HG03521 (cell line): ENCODE data around the gene CSMD2.

Experiments
- ATAC-seq: cut with Tn5 transposase; IDR thresholded peaks from one replicate; pipeline ENCODE4 v1.9.1; 2021; ENCODE audit warnings: mild to moderate bottlenecking, moderate library complexity; ENCODE audit not compliant: unreplicated experiment

Gene CSMD2

DNA sequence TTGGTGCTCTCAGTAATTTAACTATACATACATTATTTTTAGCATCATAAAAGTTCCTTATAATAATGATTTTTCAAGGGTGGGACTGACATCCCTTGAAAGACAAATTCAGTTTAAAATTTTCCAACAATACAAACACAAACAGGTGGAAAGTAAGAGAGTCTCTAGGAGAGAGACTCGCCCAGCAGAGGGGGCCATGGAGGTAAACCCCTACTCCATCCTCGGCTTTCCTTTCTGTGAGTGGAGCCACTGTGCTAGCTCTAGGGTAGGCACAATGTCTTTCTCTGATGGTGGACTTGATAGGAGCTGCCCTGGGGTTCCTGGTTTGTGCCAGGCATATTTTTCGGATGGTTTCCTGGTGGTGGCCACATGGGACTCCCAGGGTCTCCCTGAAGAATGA, 8.3 kb downstream of the CSMD2 start:
- no peak for ATAC-seq

- no peak for ATAC-seq
Observed at GRCh38 chr1:34155860-34156259, 9.2 kb downstream of the CSMD2 start.

- no peak for ATAC-seq
Observed at GRCh38 chr1:34153246-34153645, 11.8 kb downstream of the CSMD2 start.

DNA sequence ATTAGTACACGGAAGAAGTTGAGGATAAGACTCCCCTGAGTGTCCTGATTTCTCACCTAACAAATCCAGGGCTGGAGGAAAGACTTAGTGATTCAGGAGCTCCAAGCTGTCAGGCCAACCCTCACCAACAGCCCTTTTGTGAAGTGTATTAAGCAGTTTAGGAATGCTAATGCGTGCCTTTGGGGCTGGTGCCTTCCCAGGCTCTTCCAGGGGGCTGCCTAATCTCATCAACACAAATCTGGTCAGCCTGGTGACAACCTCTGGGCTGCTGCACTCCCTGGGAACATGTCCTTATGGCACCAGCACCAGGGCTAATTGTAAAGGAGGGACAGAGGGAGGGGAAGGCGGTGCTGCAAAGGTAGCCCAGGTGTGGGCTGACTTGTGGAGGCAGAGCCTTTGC, 15.5 kb downstream of the CSMD2 start:
- ATAC-seq: no peak

GRCh38 chr1:34147301-34147700, 17.7 kb downstream of the CSMD2 start:
- no peak for ATAC-seq

DNA sequence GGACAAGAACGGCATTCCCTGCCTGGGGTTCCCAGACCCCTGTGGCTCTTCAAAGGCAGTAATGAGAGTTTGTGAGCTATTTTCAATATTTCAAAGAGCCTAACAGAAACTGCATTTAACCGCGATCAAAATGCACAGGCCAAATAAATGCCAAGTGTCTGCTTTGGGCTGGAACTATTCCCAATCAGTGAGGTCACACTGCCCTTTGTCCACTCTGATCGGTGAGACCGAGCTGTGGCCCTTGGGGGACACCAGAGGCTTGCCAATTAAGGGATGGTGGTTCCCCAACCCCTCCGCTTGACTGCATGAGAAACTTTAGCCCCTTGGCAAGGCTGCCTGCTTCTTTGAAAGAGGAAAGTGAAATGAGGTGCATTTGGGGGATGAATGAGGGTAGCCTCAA, 20.3 kb downstream of the CSMD2 start:
- no peak for ATAC-seq

DNA sequence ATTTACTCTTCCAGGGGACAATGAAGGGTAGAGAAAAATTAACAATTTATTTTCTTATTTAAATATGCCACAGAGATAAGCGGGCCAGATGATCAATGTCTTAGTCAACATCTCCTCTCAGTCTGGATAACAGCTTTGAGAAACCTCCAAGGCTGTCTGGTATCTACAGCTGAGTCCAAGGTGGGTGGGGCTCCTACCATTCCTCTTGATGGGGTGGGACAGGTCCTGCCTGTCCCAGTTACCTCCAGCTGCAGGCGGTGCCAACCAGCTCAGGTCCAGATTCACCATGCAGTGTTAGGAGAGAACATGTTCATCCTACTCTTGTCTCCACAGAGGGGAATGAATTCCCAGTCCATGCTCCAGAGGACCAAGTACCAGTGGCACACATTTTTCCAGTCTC, 21.1 kb downstream of the CSMD2 start:
- ATAC-seq: no peak

DNA sequence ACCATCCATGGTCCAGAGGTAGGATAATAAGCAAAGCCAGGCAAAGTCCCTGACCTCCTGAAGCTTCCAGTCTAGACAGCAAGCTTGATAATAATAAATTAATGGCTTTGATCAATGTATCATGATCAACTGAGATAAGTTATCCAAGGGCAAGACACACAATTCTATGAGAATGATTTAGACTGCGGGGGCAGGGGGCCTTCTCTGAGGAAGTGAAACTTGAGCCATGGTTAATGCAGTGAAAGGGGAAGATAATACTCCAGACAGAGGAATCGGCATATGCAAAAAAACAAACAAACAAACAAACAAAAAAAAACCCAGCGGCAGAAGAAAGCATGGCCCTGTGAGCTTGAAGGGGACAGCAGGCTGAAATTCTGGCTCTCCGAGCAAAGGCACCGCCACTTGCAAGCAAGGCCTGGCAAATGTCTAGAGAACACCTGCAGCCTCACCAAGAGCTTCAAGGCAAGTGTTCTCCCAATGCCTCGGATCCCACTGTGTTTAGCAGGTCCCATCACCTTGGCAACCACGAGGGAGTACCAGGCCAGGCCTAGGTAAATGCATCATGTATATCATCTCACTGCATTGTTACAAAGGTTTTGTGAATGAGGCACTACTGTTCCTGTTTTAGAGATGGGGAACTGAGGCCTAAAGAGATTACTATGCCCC, 24.9 kb downstream of the CSMD2 start:
- no peak for ATAC-seq

- no peak for ATAC-seq
Observed at GRCh38 chr1:34137411-34137810, 27.6 kb downstream of the CSMD2 start.

GRCh38 chr1:34132161-34132420, 32.9 kb downstream of the CSMD2 start:
- ATAC-seq: no peak

- no peak for ATAC-seq
Observed at GRCh38 chr1:34131396-34132160, 33.5 kb downstream of the CSMD2 start.

DNA sequence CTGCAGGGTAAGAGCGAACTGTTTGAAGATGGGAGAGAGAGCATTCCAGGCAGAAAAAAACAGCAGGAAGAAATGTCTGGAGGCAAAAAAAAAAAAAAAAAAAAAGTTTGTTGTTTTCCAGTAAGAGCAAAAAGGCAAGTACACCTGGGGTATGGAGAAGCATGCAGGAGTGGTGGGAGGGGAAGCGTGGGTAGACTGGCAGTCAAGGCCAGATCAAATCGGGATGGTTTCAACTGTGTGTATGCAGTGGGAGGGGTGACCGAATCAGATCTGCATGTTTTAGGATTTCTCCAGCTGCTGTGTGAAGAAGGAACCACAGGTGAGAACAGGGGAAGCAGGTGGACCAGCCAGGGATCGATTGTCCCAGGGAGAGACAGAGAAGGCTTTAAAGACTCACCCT, 34.7 kb downstream of the CSMD2 start:
- no peak for ATAC-seq

- ATAC-seq: no peak
Observed at GRCh38 chr1:34129630-34130029, 35.4 kb downstream of the CSMD2 start.

- ATAC-seq: no peak
Observed at GRCh38 chr1:34128186-34128889, 36.7 kb downstream of the CSMD2 start.

- ATAC-seq: no peak
Observed at GRCh38 chr1:34127006-34128000, 37.7 kb downstream of the CSMD2 start.

- no peak for ATAC-seq
Observed at GRCh38 chr1:34126486-34126885, 38.5 kb downstream of the CSMD2 start.

DNA sequence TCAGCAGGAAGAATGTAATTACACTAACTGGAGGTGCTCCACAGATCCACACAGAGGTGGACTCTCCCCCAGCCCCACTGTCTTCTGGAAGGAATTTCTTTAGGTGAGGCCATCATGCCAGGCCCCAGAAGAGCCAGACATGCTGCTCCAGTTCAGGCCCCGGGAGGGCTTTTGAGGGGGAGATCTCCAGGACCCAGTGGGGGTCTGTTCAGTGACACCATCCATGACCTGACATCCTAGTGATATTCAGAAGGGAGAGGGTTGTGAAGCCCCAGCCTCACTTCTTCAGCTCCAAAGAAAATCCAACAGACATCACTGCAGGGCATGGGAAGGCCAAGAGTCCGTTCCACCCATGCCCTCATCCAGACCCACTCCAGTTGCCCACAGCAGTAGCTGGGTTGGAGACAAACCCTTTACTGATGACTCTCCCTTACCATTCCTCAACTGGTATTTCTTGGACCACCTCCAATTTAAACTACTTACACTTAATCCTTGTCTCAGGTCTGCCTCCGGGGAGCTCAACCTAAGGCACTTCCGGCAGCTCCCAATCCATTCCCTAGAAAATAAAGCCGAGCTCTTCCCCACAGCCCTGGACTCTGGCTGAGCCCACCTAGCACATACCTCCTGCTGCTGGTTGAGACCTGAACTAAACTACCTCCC, 39.2 kb downstream of the CSMD2 start:
- ATAC-seq: no peak

GRCh38 chr1:34122080-34122932, 42.7 kb downstream of the CSMD2 start:
- no peak for ATAC-seq

GRCh38 chr1:34115233-34115632, 49.8 kb downstream of the CSMD2 start:
- no peak for ATAC-seq

DNA sequence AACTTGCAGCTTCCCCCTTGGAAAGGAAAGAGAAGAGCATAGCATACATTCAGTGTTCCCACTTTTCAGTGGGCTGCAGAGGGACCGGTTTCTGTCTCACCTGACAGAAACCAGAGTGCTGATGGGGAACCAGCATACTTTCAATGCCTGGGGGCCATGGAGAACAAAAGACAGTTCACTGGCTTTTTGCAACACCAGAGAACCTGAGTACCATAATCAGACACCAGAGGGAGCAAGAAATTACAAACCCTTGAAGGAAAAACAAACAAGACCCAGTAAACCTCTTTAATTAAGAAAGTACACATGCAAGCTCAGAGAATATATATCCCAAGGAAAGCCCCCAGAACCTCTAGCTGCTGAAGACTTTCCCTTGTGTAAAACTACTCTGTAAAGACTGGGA, 51.1 kb downstream of the CSMD2 start:
- ATAC-seq: no peak
